Measurements from ENCODE around the gene AKAP3.
A peak's percentile ranks its signal among the peaks of the same experiment; 100 is the strongest.

AKAP3 gene

GRCh38 chr12:4595881-4596280 lies 53.0 kb downstream of the AKAP3 start:
- no peak for DNase-seq (ENCODE audit: low spot score)

DNA sequence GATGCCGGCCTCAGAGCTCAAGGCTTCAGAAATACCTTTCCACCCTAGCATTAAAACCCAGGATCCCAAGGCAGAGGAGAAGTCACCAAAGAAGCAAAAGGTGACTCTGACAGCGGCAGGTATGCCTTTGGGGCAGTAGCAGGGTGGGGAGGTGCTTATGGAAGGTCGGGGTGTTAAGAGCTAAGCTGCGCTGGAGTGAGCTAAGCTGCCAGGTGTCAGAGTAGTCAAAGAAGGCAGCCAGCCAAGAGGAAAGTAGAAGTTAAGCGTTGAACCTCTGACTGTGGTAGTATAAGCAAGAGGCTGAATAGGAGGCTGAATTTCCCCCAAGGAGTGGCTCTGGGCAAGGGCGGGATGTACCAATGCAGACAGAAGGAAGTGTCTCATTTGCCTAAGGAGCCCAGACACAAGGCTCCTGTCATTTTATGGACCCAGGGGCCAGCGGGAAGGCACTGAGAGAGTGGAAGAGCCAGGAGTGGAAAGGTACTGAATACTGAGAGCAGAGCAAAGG lies 57.6 kb downstream of the AKAP3 start:
- no peak for DNase-seq (ENCODE audit: low spot score)

- DNase-seq (ENCODE audit: low spot score) = no peak
These were observed 58.9 kb downstream of the AKAP3 start for GRCh38 chr12:4589941-4590340.

DNA sequence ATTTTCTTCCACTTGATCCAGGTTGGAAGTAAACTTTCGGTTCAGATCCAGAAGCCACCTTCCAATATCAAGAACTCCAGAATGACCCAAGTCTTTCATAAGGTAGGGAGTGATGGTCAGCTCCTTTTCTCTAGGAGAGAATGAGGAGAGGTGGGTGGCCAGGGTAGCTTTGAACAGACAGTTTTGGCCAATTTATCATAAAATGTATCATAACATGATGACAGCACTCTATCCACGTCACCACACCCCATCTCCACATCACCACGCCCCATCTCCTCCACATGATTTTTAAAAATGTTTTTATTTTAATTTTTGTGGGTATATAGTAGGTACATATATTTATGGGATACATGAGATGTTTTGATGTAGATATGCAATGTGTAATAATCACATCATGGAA lies 59.9 kb downstream of the AKAP3 start:
- no peak for DNase-seq (ENCODE audit: low spot score)

DNA sequence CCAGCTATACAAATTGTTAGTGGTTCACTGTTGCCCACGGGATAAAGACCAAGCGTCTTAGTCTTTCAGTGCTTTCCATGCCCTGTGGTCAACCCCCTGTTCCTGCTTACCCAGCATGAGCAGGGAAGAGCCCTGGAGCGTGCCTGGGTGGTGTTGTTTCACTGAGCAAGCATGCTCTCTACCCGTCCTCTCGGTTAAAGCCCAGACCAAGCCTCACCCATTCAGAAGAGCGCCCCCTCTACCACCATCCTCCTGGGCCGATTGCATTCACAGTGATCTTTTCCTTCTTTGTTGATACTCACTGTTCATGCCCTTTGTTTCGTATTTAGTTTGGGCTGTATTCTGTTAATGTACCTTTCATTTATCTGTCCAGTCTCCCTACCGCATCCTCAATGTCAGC lies 61.7 kb downstream of the AKAP3 start:
- no peak for DNase-seq (ENCODE audit: low spot score)

GRCh38 chr12:4586500-4586899 lies 62.4 kb downstream of the AKAP3 start:
- DNase-seq (ENCODE audit: low spot score) = no peak

GRCh38 chr12:4584896-4585295 lies 64.0 kb downstream of the AKAP3 start:
- no peak for DNase-seq (ENCODE audit: low spot score)

DNA sequence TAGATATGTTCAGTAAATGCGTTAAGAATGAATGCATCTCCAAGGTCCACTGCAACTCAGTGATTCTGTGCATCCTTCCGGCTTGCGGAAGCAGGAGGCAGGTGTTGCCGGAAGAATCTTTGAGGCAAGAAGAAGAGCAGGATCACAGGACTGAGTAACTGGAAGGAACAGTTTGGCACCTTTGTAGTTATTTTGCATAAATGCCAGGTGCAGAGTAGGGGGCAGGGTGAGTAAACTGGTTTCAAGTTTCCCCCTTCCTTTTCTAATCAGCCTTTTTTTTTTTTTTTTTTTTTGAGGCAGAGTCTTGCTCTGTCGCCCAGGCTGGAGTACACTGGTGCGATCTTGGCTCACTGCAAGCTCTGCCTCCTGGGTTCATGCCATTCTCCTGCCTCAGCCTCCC lies 64.6 kb downstream of the AKAP3 start:
- no peak for DNase-seq (ENCODE audit: low spot score)

DNA sequence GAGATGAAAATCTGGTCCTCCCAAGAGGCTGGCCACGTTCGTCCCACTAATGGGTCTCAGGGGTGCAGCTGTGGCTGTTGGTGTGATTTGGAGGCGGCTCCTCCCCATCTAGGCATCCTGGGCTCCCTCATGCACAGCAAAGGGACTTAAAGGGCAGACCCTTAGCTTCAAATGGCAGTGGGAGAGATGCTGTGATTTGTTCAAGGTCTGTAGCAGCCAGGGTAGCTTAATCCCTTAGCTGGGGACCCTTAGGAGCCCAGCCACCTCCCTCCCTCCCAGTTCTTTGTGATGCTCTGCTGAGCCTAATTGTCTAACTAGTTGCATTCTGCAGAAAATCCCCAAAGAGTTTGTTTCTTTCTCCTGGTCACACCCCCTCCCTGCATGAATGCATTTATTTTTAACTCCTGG lies 68.6 kb downstream of the AKAP3 start:
- DNase-seq (ENCODE audit: low spot score) = no peak

GRCh38 chr12:4579305-4580102 lies 69.3 kb downstream of the AKAP3 start:
- DNase-seq (ENCODE audit: low spot score) = no peak

DNA sequence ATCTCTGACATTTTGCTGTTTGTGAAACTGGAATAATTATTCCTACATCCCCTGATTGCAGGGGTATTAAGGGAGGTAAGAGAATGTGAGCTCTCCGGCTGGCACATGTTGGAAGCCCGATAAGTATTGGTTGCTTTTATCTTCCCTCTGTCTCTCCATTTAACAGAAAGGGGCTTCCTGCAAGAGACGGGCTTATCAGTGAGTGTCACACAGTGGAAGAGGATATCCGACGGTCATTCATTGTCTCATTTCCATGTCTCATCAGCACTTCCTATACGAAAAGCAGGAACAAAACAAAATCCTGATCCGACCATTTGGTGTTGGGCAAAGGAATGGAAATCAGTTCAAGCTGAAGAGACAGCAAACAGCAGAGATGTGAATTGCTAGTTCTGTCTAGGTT lies 76.2 kb downstream of the AKAP3 start:
- no peak for DNase-seq (ENCODE audit: low spot score)

GRCh38 chr12:4569261-4569660 lies 79.6 kb downstream of the AKAP3 start:
- no peak for DNase-seq (ENCODE audit: low spot score)

DNA sequence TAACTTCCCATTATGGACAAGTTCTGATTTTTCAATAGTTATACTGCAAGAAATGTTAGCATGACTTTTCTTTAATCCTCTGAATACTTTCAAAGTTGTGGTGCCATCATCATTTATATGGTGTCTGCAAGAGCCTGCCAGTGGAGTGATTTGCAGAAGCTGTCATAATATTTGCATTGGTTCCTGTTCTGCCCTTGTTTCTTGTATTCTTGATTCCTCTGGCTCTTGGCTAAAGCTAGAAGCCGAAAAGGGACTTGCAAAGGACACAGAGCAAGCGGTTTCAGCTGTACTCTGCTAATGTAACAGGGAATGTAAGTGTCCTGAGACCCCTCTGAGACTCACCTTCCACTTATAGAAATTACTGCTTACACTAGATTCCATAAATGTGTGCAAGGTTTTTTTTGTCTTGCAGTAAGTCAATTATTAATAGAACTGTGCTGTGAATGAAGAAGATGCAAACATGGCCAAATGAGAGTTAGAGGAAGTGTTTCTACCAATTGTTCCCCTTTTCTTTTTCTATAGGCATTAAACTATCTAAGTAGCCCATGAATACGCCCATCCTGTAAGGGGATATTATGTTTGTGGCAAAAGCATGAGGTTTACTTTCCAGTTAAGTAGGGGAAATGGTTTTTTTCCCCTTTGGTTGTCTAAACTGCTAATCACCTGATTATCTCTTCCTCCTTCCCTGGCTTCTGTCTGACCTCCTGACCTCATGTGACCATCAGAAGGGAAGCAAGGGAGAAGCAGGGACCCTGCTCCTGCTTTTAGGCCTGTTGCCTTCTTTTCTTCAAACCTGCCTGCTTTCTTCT lies 81.6 kb downstream of the AKAP3 start:
- peak; percentile 50 for DNase-seq (ENCODE audit: low spot score)

DNA sequence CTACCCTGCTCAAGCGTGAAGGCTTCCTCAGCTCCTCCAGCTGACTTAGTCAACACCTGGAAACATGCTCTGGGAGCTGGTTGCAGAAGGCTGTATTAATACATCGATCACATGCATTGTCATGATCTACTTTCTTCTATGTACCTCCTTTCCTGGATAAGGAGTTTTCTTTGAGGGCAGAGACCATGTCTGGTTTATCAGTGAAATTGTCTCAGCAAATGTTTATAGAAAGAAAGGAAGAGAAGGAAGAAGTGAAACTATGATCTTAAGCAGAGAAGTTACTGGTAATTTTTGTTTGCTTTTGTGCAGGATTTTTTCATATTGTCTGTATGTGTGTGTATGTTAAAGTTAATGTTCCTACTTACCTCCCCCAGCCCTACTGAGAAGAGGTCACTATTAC lies 82.4 kb downstream of the AKAP3 start:
- no peak for DNase-seq (ENCODE audit: low spot score)
